SK-N-SH (cell line): ENCODE results near the gene TAPBP. TPM values are rescaled to one million over a fixed set of nuclear protein-coding genes. Genes with fewer than 3 reads are reported as not detected.

Experiments
- CTCF ChIA-PET: fragments of 300-600, 350-600 bp; formaldehyde crosslinking; extraction: SDS; loops from one replicate; lab custom pipeline; 2021; lab: Yijun Ruan, JAX
- POLR2A ChIA-PET: fragments of 350-600 bp; sonication (Branson Sonifier 250); formaldehyde crosslinking; extraction: SDS; loops from one replicate; lab custom pipeline; 2020; ENCODE audit warnings: antibody characterized with exemption, inconsistent platforms; lab: Yijun Ruan, JAX
- DNase-seq: peaks from one replicate; pipeline ENCODE4 v3.0.0; 2012
- H2AFZ ChIP-seq: fragments of 200-600 bp; sonication (generic); 2 replicates; pipeline ENCODE4 v1.8.1; 2016; ENCODE audit warnings: antibody characterized with exemption, mild to moderate bottlenecking, low read depth
- H3F3A ChIP-seq: fragments of 200-600 bp; sonication (generic); replicated peaks from 2 replicates; pipeline ENCODE3; 2016; ENCODE audit warnings: antibody characterized with exemption, mild to moderate bottlenecking; ENCODE audit not compliant: insufficient read depth
- H3K27ac ChIP-seq, 2 experiments: fragments of 200-500 bp in 1 of 2; fragments of 200-600 bp in 1 of 2; sonication (Bioruptor generic) in 1 of 2; sonication (generic), shearing (Covaris generic) in 1 of 2; 2 replicates each; pipeline versions ENCODE4 v1.5.1 to v1.6.1; 2014 to 2016; ENCODE audit warnings: low read depth in 2 of 2, inconsistent platforms in 1 of 2, low read length in 1 of 2, mild to moderate bottlenecking in 1 of 2, mixed read lengths in 1 of 2
- H3K27me3 ChIP-seq: fragments of 200-600 bp; sonication (generic), shearing (Covaris generic); 2 replicates; pipeline ENCODE4 v1.6.1; 2016; ENCODE audit warnings: mixed run types; ENCODE audit not compliant: insufficient read depth
- H3K36me3 ChIP-seq, 2 experiments: fragments of 200-500 bp in 1 of 2; fragments of 200-600 bp in 1 of 2; sonication (Bioruptor generic) in 1 of 2; sonication (generic) in 1 of 2; replicated peaks in 1 of 2; 2 replicates each; pipeline versions ENCODE3 to v1.5.1; 2014 to 2016; ENCODE audit warnings: low read length in 1 of 2, mild to moderate bottlenecking in 1 of 2; ENCODE audit not compliant: insufficient read depth in 2 of 2, control insufficient read depth in 1 of 2
- H3K4me1 ChIP-seq, 2 experiments: fragments of 200-500 bp in 1 of 2; fragments of 200-600 bp in 1 of 2; sonication (Bioruptor generic) in 1 of 2; sonication (generic), shearing (Covaris generic) in 1 of 2; 2 replicates each; pipeline versions ENCODE4 v1.5.1 to v1.6.1; 2014 to 2016; ENCODE audit warnings: low read depth in 1 of 2, low read length in 1 of 2, mixed run types in 1 of 2; ENCODE audit not compliant: insufficient read depth in 2 of 2, control insufficient read depth in 1 of 2
- H3K4me2 ChIP-seq: fragments of 200-600 bp; sonication (generic), shearing (Covaris generic); 2 replicates; pipeline ENCODE4 v1.6.1; 2017; ENCODE audit warnings: mixed run types
- H3K4me3 ChIP-seq, 2 experiments: fragments of 200-500 bp in 1 of 2; fragments of 200-600 bp in 1 of 2; sonication (Bioruptor generic) in 1 of 2; sonication (generic), shearing (Covaris generic) in 1 of 2; 2 replicates each; pipeline versions ENCODE4 v1.5.1 to v1.8.1; 2014 to 2016; ENCODE audit warnings: low read depth in 2 of 2, inconsistent platforms in 1 of 2, low read length in 1 of 2, mild to moderate bottlenecking in 1 of 2, mixed read lengths in 1 of 2, moderate library complexity in 1 of 2
- H3K79me2 ChIP-seq: fragments of 200-600 bp; sonication (generic); 2 replicates; pipeline ENCODE4 v1.8.1; 2017; ENCODE audit warnings: mild to moderate bottlenecking; ENCODE audit not compliant: insufficient read depth
- H3K9ac ChIP-seq: fragments of 200-600 bp; sonication (generic); 2 replicates; pipeline ENCODE4 v1.6.1; 2017; ENCODE audit warnings: mixed run types
- H3K9me2 ChIP-seq: fragments of 200-600 bp; sonication (generic); 2 replicates; pipeline ENCODE4 v1.6.1; 2017; ENCODE audit warnings: mixed run types
- H3K9me3 ChIP-seq: fragments of 200-600 bp; sonication (generic); 2 replicates; pipeline ENCODE4 v1.6.1; 2017; ENCODE audit warnings: mixed run types, mild to moderate bottlenecking, moderate library complexity
- H4K20me1 ChIP-seq: fragments of 200-600 bp; sonication (generic); 2 replicates; pipeline ENCODE4 v1.6.1; 2017; ENCODE audit warnings: mild to moderate bottlenecking, mixed run types; ENCODE audit not compliant: insufficient read depth
- CHD2 ChIP-seq: fragments of 150-350 bp; IDR thresholded peaks from 2 replicates; pipeline ENCODE4 v1.6.1; 2018; ENCODE audit warnings: low read length; ENCODE audit not compliant: partially characterized antibody
- ELF1 ChIP-seq: IDR thresholded peaks from 2 replicates; pipeline ENCODE4 v1.4.0; 2012
- EP300 ChIP-seq, 2 experiments: IDR thresholded peaks; 2 replicates each; pipeline versions ENCODE4 v1.4.0 to v1.6.1; 2012; ENCODE audit warnings: borderline replicate concordance in 1 of 2, low read depth in 1 of 2, low read length in 1 of 2
- EZH2phosphoT487 ChIP-seq: fragments of 200-600 bp; sonication (generic); IDR thresholded peaks from 2 replicates; pipeline ENCODE4 v1.6.1; 2017; ENCODE audit warnings: low read depth, mixed run types, mild to moderate bottlenecking, antibody characterized with exemption, moderate library complexity, borderline replicate concordance
- FOSL2 ChIP-seq: IDR thresholded peaks from 2 replicates; pipeline ENCODE4 v1.4.0; 2012; ENCODE audit warnings: low read depth, mild to moderate bottlenecking, moderate library complexity, borderline replicate concordance
- FOXM1 ChIP-seq: IDR thresholded peaks from 2 replicates; pipeline ENCODE4 v1.4.0; 2012; ENCODE audit warnings: low read depth, mild to moderate bottlenecking
- NRF1 ChIP-seq: IDR thresholded peaks from 2 replicates; pipeline ENCODE4 v1.6.1; 2012; ENCODE audit warnings: low read depth, mild to moderate bottlenecking, low read length
- POLR2AphosphoS5 ChIP-seq: IDR thresholded peaks from 2 replicates; pipeline ENCODE4 v1.6.1; 2012; ENCODE audit warnings: low read depth, low read length
- RXRA ChIP-seq: IDR thresholded peaks from 2 replicates; pipeline ENCODE4 v1.4.0; 2012; ENCODE audit warnings: low read depth, mild to moderate bottlenecking, borderline replicate concordance
- SMC3 ChIP-seq: IDR thresholded peaks from 2 replicates; pipeline ENCODE4 v1.6.1; 2012; ENCODE audit warnings: low read depth, low read length, improper control_type of control experiment
- TAF1 ChIP-seq: IDR thresholded peaks from 2 replicates; pipeline ENCODE4 v1.6.1; 2012; ENCODE audit warnings: low read depth, mild to moderate bottlenecking, low read length, moderate library complexity, borderline replicate concordance
- TEAD4 ChIP-seq: IDR thresholded peaks from 2 replicates; pipeline ENCODE4 v1.4.0; 2012; ENCODE audit warnings: mild to moderate bottlenecking, borderline replicate concordance; ENCODE audit not compliant: insufficient read depth
- YY1 ChIP-seq: IDR thresholded peaks from 2 replicates; pipeline ENCODE4 v1.4.0; 2012; ENCODE audit warnings: low read depth, mild to moderate bottlenecking
- WGBS: methylation state at CpG from one replicate; pipeline ENCODE4 v1.1.6; 2017; ENCODE audit warnings: low lambda C conversion rate; 5-methylcytosine and 5-hydroxymethylcytosine counted together
- polyA plus RNA-seq, 3 experiments: library from polyadenylated mRNA; depleted of rRNA; stranded (reverse); fragments of >200 nt; gene quantifications; 2 replicates each; pipeline ENCODE4 v1.2.3, GENCODE V29; 2012
- TF ChIP-seq, protein P1 (sequence below): IDR thresholded peaks from 2 replicates; pipeline ENCODE4 v1.4.0; 2012; ENCODE audit warnings: low read depth, borderline replicate concordance
- TF ChIP-seq, protein P2 (sequence below): fragments of 150-350 bp; IDR thresholded peaks from 2 replicates; pipeline ENCODE4 v1.6.1; 2017; ENCODE audit warnings: antibody characterized with exemption, low read length, low read depth, borderline replicate concordance
- TF ChIP-seq, protein P3 (sequence below): IDR thresholded peaks from 2 replicates; pipeline ENCODE4 v1.4.0; 2012; ENCODE audit warnings: low read depth

The TAPBP gene
- polyA plus RNA-seq, 1 of the 3 experiments (the other 2 are of a cell fraction), result 44.5 TPM

DNA sequence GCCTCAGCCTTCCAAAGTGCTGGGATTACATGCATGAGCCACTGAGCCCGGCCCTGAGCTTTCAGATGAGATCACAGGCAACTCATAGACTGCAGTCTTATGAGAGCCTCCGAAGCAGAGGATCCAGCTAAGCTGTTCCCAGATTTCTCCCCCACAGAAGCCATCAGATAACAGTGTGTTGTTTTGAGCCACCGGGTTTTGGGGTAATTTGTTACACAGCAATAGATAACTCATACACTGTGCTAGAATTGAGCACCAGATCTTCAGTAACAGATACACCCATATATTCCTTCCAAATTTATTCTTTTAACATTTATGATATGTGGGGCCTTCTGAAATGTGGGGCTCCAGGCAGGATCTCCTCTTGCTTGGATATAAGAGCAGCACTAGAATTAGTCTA is 22.6 kb upstream of the TAPBP start:
- CTCF ChIA-PET, result interaction anchor here (5.9 kb wide), 1 partner anchor 9 kb away, joined by 30 read pairs; no protein-coding TSS in a partner anchor
- Histone ChIP-seq H3K36me3 (no peaks in the 10 kb centered on the region), H3K27me3 (no peaks in the 10 kb centered on the region), H3K9me2 (no peaks in the 10 kb centered on the region), H3K4me2 (no peak overlapping the region), H3K9ac (no peak overlapping the region), H3K9me3 (no peaks in the 10 kb centered on the region), H3F3A (no peaks in the 10 kb centered on the region)
- POLR2A ChIA-PET, result no interaction called here
- TF ChIP-seq TAF1, result no peak
- no peak for TF ChIP-seq YY1
- no peak for TF ChIP-seq FOXM1
- TF ChIP-seq SMC3, result no peak
- TF ChIP-seq NRF1, result no peak
- TF ChIP-seq, protein P1, sequence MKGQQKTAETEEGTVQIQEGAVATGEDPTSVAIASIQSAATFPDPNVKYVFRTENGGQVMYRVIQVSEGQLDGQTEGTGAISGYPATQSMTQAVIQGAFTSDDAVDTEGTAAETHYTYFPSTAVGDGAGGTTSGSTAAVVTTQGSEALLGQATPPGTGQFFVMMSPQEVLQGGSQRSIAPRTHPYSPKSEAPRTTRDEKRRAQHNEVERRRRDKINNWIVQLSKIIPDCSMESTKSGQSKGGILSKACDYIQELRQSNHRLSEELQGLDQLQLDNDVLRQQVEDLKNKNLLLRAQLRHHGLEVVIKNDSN, result no peak
- no peak for TF ChIP-seq EZH2phosphoT487
- no peak for TF ChIP-seq POLR2AphosphoS5
- TF ChIP-seq RXRA, result no peak
- no peak for TF ChIP-seq ELF1
- TF ChIP-seq, protein P2, sequence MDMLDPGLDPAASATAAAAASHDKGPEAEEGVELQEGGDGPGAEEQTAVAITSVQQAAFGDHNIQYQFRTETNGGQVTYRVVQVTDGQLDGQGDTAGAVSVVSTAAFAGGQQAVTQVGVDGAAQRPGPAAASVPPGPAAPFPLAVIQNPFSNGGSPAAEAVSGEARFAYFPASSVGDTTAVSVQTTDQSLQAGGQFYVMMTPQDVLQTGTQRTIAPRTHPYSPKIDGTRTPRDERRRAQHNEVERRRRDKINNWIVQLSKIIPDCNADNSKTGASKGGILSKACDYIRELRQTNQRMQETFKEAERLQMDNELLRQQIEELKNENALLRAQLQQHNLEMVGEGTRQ, result no peak
- TF ChIP-seq TEAD4, result no peak
- no peak for TF ChIP-seq CHD2
- no peak for TF ChIP-seq EP300 (IDR thresholded peaks at IDR 0.05; ENCODE audit: borderline replicate concordance in 1 of 2, low read depth in 1 of 2, low read length in 1 of 2)
- TF ChIP-seq, all 33 proteins: peak for 0
- H2AFZ ChIP-seq, result no peak overlapping the region
- H3K79me2 ChIP-seq, result no peaks in the 10 kb centered on the region
- DNase-seq, result no peak
- H4K20me1 ChIP-seq, result no peaks in the 10 kb centered on the region
- whole genome bisulfite sequencing, result 58% methylated on average over 2 of the region's 3 CpGs
- no peak overlapping the region for H3K4me3 ChIP-seq
- no peak overlapping the region for H3K27ac ChIP-seq
- H3K4me1 ChIP-seq, result no peaks in the 10 kb centered on the region

DNA sequence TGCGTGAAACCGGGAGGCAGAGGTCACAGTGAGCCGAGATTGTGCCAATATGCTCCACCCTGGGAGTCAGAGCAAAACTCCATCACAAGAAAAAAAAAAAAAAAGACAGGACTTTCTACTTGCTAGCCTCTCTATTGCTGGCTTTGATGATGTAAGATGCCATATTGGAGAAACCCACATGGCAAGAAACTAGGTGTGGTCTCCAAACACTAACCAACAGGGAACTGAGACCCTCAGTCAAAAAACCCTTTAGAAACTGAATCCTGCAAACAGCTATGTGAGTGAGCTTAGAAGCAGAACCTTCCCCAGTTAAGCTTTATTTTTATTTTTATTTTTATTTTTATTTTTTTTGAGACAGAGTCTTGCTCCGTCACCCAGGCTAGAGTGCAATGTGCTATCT is 22.0 kb upstream of the TAPBP start:
- CTCF ChIA-PET, result interaction anchor here (5.9 kb wide), 1 partner anchor 9 kb away, joined by 30 read pairs; no protein-coding TSS in a partner anchor

More for the DNA sequence above, 22.0 kb upstream of the TAPBP start:
- no peak overlapping the region for H3K27ac ChIP-seq
- no peaks in the 10 kb centered on the region for H3K4me1 ChIP-seq
- no peaks in the 10 kb centered on the region for H3K9me2 ChIP-seq
- H4K20me1 ChIP-seq, result no peaks in the 10 kb centered on the region
- H3F3A ChIP-seq, result no peaks in the 10 kb centered on the region
- H2AFZ ChIP-seq, result no peak overlapping the region
- POLR2A ChIA-PET, result interaction anchor here (0.7 kb wide), 1 partner anchor 353 kb away, joined by 3 read pairs; no protein-coding TSS in a partner anchor
- no peak overlapping the region for H3K9ac ChIP-seq
- no peaks in the 10 kb centered on the region for H3K27me3 ChIP-seq
- WGBS, result 82% methylated on average over 4 of the region's 4 CpGs
- no peak overlapping the region for H3K4me2 ChIP-seq
- no peaks in the 10 kb centered on the region for H3K36me3 ChIP-seq
- H3K9me3 ChIP-seq, result no peaks in the 10 kb centered on the region
- TF ChIP-seq, protein P3, sequence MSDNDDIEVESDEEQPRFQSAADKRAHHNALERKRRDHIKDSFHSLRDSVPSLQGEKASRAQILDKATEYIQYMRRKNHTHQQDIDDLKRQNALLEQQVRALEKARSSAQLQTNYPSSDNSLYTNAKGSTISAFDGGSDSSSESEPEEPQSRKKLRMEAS, result no peak
- TF ChIP-seq FOSL2 (no peak), TEAD4 (no peak)
- TF ChIP-seq, all 33 proteins: peak for 0
- DNase-seq, result no peak
- H3K79me2 ChIP-seq, result no peaks in the 10 kb centered on the region
- H3K4me3 ChIP-seq, result no peak overlapping the region
